ENCODE measurements around the gene GMDS. TPM values are rescaled to one million over a fixed set of nuclear protein-coding genes. Genes with fewer than 3 reads are reported as not detected.

Gene GMDS
- total RNA-seq, 1 experiment from 2014 or later: 9.7 TPM

- no peak for DNase-seq
- H3K27me3 ChIP-seq (ENCODE audit: low read length): no peaks in the 10 kb centered on the region
- no peak overlapping the region for H3K9ac ChIP-seq (ENCODE audit: low read length)
- H4K20me1 ChIP-seq (ENCODE audit: insufficient read depth, low read depth, low read length): no peaks in the 10 kb centered on the region
- no peak overlapping the region for H2AFZ ChIP-seq (ENCODE audit: low read length)
- no peak overlapping the region for H3K4me3 ChIP-seq (ENCODE audit: low read length)
- H3K9me3 ChIP-seq (ENCODE audit: low read length): no peaks in the 10 kb centered on the region
- no peaks in the 10 kb centered on the region for H3K79me2 ChIP-seq (ENCODE audit: low read length)
- H3K4me1 ChIP-seq (ENCODE audit: low read length): no peaks in the 10 kb centered on the region
- H3K9me2 ChIP-seq (replicated peaks; ENCODE audit: insufficient read depth, low read length): no peaks in the 10 kb centered on the region
- no peaks in the 10 kb centered on the region for H3K36me3 ChIP-seq (ENCODE audit: insufficient read depth, low read length)
- no peak overlapping the region for H3K4me2 ChIP-seq (ENCODE audit: low read depth, low read length, poor library complexity, severe bottlenecking)
- no peak overlapping the region for H3K27ac ChIP-seq (ENCODE audit: low read length)
These were observed 305.0 kb downstream of the GMDS start for GRCh38 chr6:1940381-1940780.

- H3K9me2 ChIP-seq (replicated peaks; ENCODE audit: insufficient read depth, low read length): no peaks in the 10 kb centered on the region; the same call in 1 of the 2 replicates
- no peaks in the 10 kb centered on the region for H3K27me3 ChIP-seq (ENCODE audit: low read length)
- no peaks in the 10 kb centered on the region for H3K9me3 ChIP-seq (ENCODE audit: low read length)
- no peak overlapping the region for H3K9ac ChIP-seq (ENCODE audit: low read length)
- no peak for DNase-seq
- H3K79me2 ChIP-seq (ENCODE audit: low read length): no peaks in the 10 kb centered on the region
- no peak overlapping the region for H3K4me2 ChIP-seq (ENCODE audit: low read depth, low read length, poor library complexity, severe bottlenecking)
- no peak overlapping the region for H2AFZ ChIP-seq (ENCODE audit: low read length)
- H3K36me3 ChIP-seq (ENCODE audit: insufficient read depth, low read length): no peaks in the 10 kb centered on the region
- no peaks in the 10 kb centered on the region for H3K4me1 ChIP-seq (ENCODE audit: low read length)
- H3K4me3 ChIP-seq (ENCODE audit: low read length): no peak overlapping the region
- H3K27ac ChIP-seq (ENCODE audit: low read length): no peak overlapping the region
- no peaks in the 10 kb centered on the region for H4K20me1 ChIP-seq (ENCODE audit: insufficient read depth, low read depth, low read length)
These were observed 312.1 kb downstream of the GMDS start for GRCh38 chr6:1933292-1933691.

DNA sequence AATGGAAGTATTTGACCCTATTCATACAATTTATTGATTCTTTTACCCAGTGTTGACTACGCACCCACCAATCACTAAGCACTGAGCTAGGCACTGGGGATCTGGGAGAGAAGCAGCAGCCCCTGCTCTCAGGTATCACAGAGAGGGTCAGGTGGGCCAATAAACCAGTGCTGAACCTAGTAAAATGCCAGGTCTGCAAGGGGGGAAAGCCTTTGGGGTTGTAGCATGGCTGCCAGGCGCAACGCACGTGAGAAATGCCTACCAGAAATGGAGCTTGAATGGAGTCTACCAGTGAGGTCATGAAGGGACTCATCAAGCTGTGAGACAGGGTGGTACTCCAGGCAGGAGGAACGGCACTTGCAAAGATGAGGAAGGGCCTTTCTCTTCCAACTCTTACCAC lies 313.6 kb downstream of the GMDS start:
- Histone ChIP-seq H3K4me2 (ENCODE audit: low read depth, low read length, poor library complexity, severe bottlenecking) (no peak overlapping the region), H4K20me1 (ENCODE audit: insufficient read depth, low read depth, low read length) (no peaks in the 10 kb centered on the region), H3K9ac (ENCODE audit: low read length) (no peak overlapping the region), H3K9me3 (ENCODE audit: low read length) (no peaks in the 10 kb centered on the region), H3K79me2 (ENCODE audit: low read length) (no peaks in the 10 kb centered on the region), H3K4me3 (ENCODE audit: low read length) (no peak overlapping the region), H2AFZ (ENCODE audit: low read length) (no peak overlapping the region), H3K4me1 (ENCODE audit: low read length) (no peaks in the 10 kb centered on the region), H3K27ac (ENCODE audit: low read length) (no peak overlapping the region), H3K27me3 (ENCODE audit: low read length) (no peaks in the 10 kb centered on the region), H3K36me3 (ENCODE audit: insufficient read depth, low read length) (no peaks in the 10 kb centered on the region), H3K9me2 (replicated peaks; ENCODE audit: insufficient read depth, low read length) (no peaks in the 10 kb centered on the region; the same call in 1 of the 2 replicates)
- no peak for DNase-seq

DNA sequence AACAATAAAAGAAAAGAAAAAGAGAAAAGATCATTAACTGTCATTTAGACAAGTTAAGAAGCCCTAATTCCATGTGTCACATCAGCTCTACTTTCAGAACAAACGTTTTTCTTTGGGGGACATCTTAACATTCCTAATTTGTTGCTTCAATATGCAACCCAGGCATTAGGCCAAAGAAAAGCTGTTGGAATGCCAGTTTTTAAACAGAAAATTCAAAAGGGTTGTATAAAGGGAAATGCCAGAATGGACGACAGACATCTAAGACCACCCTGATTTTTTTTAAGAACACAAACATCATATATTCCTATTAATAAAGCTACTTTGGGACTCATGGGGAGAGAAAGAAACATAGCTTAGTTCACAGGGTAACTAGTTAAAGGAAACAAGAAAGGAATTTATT lies 315.0 kb downstream of the GMDS start:
- Histone ChIP-seq H3K36me3 (ENCODE audit: insufficient read depth, low read length) (no peaks in the 10 kb centered on the region), H3K4me2 (ENCODE audit: low read depth, low read length, poor library complexity, severe bottlenecking) (no peak overlapping the region), H3K79me2 (ENCODE audit: low read length) (no peaks in the 10 kb centered on the region), H3K9me2 (replicated peaks; ENCODE audit: insufficient read depth, low read length) (no peaks in the 10 kb centered on the region; the same call in 1 of the 2 replicates), H3K9ac (ENCODE audit: low read length) (no peak overlapping the region), H3K9me3 (ENCODE audit: low read length) (no peaks in the 10 kb centered on the region), H2AFZ (ENCODE audit: low read length) (no peak overlapping the region), H3K27ac (ENCODE audit: low read length) (no peak overlapping the region), H3K4me3 (ENCODE audit: low read length) (no peak overlapping the region), H3K27me3 (ENCODE audit: low read length) (no peaks in the 10 kb centered on the region), H4K20me1 (ENCODE audit: insufficient read depth, low read depth, low read length) (no peaks in the 10 kb centered on the region), H3K4me1 (ENCODE audit: low read length) (no peaks in the 10 kb centered on the region)
- DNase-seq: no peak

GRCh38 chr6:1929931-1930330 lies 315.5 kb downstream of the GMDS start:
- H3K9me2 ChIP-seq (replicated peaks; ENCODE audit: insufficient read depth, low read length): no peaks in the 10 kb centered on the region; the same call in 1 of the 2 replicates

GRCh38 chr6:1925743-1926430 lies 319.5 kb downstream of the GMDS start:
- no peak overlapping the region for H3K27ac ChIP-seq (ENCODE audit: low read length)
- no peaks in the 10 kb centered on the region for H3K36me3 ChIP-seq (ENCODE audit: insufficient read depth, low read length)
- H4K20me1 ChIP-seq (ENCODE audit: insufficient read depth, low read depth, low read length): no peaks in the 10 kb centered on the region
- no peak overlapping the region for H2AFZ ChIP-seq (ENCODE audit: low read length)
- H3K79me2 ChIP-seq (ENCODE audit: low read length): no peaks in the 10 kb centered on the region
- no peaks in the 10 kb centered on the region for H3K27me3 ChIP-seq (ENCODE audit: low read length)
- H3K9ac ChIP-seq (ENCODE audit: low read length): no peak overlapping the region
- no peak overlapping the region for H3K4me2 ChIP-seq (ENCODE audit: low read depth, low read length, poor library complexity, severe bottlenecking)
- H3K4me3 ChIP-seq (ENCODE audit: low read length): no peak overlapping the region
- H3K4me1 ChIP-seq (ENCODE audit: low read length): no peaks in the 10 kb centered on the region
- no peak for DNase-seq
- H3K9me3 ChIP-seq (ENCODE audit: low read length): no peaks in the 10 kb centered on the region
- no peaks in the 10 kb centered on the region; the same call in 1 of the 2 replicates for H3K9me2 ChIP-seq (replicated peaks; ENCODE audit: insufficient read depth, low read length)

More at GRCh38 chr6:1929931-1930330, 315.5 kb downstream of the GMDS start:
- DNase-seq: no peak
- Histone ChIP-seq H3K9ac (ENCODE audit: low read length) (no peak overlapping the region), H3K4me3 (ENCODE audit: low read length) (no peak overlapping the region), H3K4me2 (ENCODE audit: low read depth, low read length, poor library complexity, severe bottlenecking) (no peak overlapping the region), H3K36me3 (ENCODE audit: insufficient read depth, low read length) (no peaks in the 10 kb centered on the region), H4K20me1 (ENCODE audit: insufficient read depth, low read depth, low read length) (no peaks in the 10 kb centered on the region), H3K4me1 (ENCODE audit: low read length) (no peaks in the 10 kb centered on the region), H3K9me3 (ENCODE audit: low read length) (no peaks in the 10 kb centered on the region), H3K27ac (ENCODE audit: low read length) (no peak overlapping the region), H2AFZ (ENCODE audit: low read length) (no peak overlapping the region), H3K79me2 (ENCODE audit: low read length) (no peaks in the 10 kb centered on the region), H3K27me3 (ENCODE audit: low read length) (no peaks in the 10 kb centered on the region)

GRCh38 chr6:1923449-1923848 lies 322.0 kb downstream of the GMDS start:
- no peak overlapping the region for H3K27ac ChIP-seq (ENCODE audit: low read length)
- no peak overlapping the region for H3K4me3 ChIP-seq (ENCODE audit: low read length)
- H3K36me3 ChIP-seq (ENCODE audit: insufficient read depth, low read length): no peaks in the 10 kb centered on the region
- no peak for DNase-seq
- no peaks in the 10 kb centered on the region for H3K79me2 ChIP-seq (ENCODE audit: low read length)
- H3K27me3 ChIP-seq (ENCODE audit: low read length): no peaks in the 10 kb centered on the region
- H3K9me3 ChIP-seq (ENCODE audit: low read length): no peaks in the 10 kb centered on the region
- no peak overlapping the region for H2AFZ ChIP-seq (ENCODE audit: low read length)
- H3K4me1 ChIP-seq (ENCODE audit: low read length): no peaks in the 10 kb centered on the region
- H3K9ac ChIP-seq (ENCODE audit: low read length): no peak overlapping the region
- H3K4me2 ChIP-seq (ENCODE audit: low read depth, low read length, poor library complexity, severe bottlenecking): no peak overlapping the region
- no peaks in the 10 kb centered on the region for H3K9me2 ChIP-seq (replicated peaks; ENCODE audit: insufficient read depth, low read length)
- H4K20me1 ChIP-seq (ENCODE audit: insufficient read depth, low read depth, low read length): no peaks in the 10 kb centered on the region

- H2AFZ ChIP-seq (ENCODE audit: low read length): no peak overlapping the region
- no peak for DNase-seq
These were observed 327.6 kb downstream of the GMDS start for GRCh38 chr6:1917626-1918371.

More at GRCh38 chr6:1917626-1918371, 327.6 kb downstream of the GMDS start:
- no peak overlapping the region for H3K9ac ChIP-seq (ENCODE audit: low read length)
- H3K27ac ChIP-seq (ENCODE audit: low read length): no peak overlapping the region
- H4K20me1 ChIP-seq (ENCODE audit: insufficient read depth, low read depth, low read length): no peaks in the 10 kb centered on the region
- no peaks in the 10 kb centered on the region for H3K4me1 ChIP-seq (ENCODE audit: low read length)
- no peak overlapping the region for H3K4me3 ChIP-seq (ENCODE audit: low read length)
- no peaks in the 10 kb centered on the region for H3K79me2 ChIP-seq (ENCODE audit: low read length)
- no peaks in the 10 kb centered on the region for H3K27me3 ChIP-seq (ENCODE audit: low read length)
- no peaks in the 10 kb centered on the region for H3K36me3 ChIP-seq (ENCODE audit: insufficient read depth, low read length)
- no peak overlapping the region for H3K4me2 ChIP-seq (ENCODE audit: low read depth, low read length, poor library complexity, severe bottlenecking)
- H3K9me2 ChIP-seq (replicated peaks; ENCODE audit: insufficient read depth, low read length): no peaks in the 10 kb centered on the region
- H3K9me3 ChIP-seq (ENCODE audit: low read length): no peaks in the 10 kb centered on the region
